K562 (cell line): ENCODE data around the gene OIT3. TPM values are rescaled to one million over a fixed set of nuclear protein-coding genes. Genes with fewer than 3 reads are reported as not detected.

Source experiments
- ATAC-seq: fragments of 200-7000 bp; cut with Tn5 transposase; 3 replicates; pipeline ENCODE4 v1.9.1; 2020; ENCODE audit warnings: moderate library complexity
- BruUV-seq: library from RNA; stranded (reverse); fragments of 400-500 nt; replicated peaks from 2 replicates; lab custom pipeline; 2021; lab: Mats Ljungman, UMichigan
- CTCF ChIA-PET: fragments of 300-600 bp; formaldehyde crosslinking; extraction: SDS; loops from one replicate; lab custom pipeline; 2021; ENCODE audit warnings: low intra/inter-chr PET ratio; lab: Yijun Ruan, JAX
- POLR2A ChIA-PET: fragments of 300-600, 350-650 bp; sonication (Branson Sonifier 250); formaldehyde crosslinking; extraction: SDS; loops from one replicate; lab custom pipeline; 2021; ENCODE audit warnings: antibody characterized with exemption, inconsistent platforms; lab: Yijun Ruan, JAX
- DNase-seq, 4 experiments: peaks; one replicate each; pipeline versions ENCODE4 v3.0.0 to v3.0.0-alpha.2; 2011 to 2018; ENCODE audit warnings: low spot score in 3 of 4, mixed read lengths in 3 of 4; ENCODE audit errors: extremely low read depth in 1 of 4
- FAIRE-seq: peaks from 2 replicates; lab custom pipeline; 2011; peaks lifted over from hg19 to GRCh38; lab: Jason Lieb, UNC
- H2AFZ ChIP-seq: 2 replicates; pipeline ENCODE4 v1.6.0; 2011; ENCODE audit warnings: low read depth, low read length, control low read depth, inconsistent platforms
- H3K27ac ChIP-seq: fragments of 200-600 bp; 3 replicates; pipeline ENCODE4 v1.8.0; 2011; ENCODE audit warnings: low read depth, mild to moderate bottlenecking, control low read depth, inconsistent platforms, low read length, moderate library complexity, mixed read lengths; ENCODE audit errors: extremely low read depth
- H3K27me3 ChIP-seq, 2 experiments: fragments of 300-600 bp in 1 of 2; 2 replicates in 1 of 2; 3 replicates in 1 of 2; pipeline versions ENCODE4 v1.6.0 to v1.8.0; 2011; ENCODE audit warnings: inconsistent platforms in 2 of 2, low read length in 2 of 2, mild to moderate bottlenecking in 1 of 2, mixed read lengths in 1 of 2, moderate library complexity in 1 of 2; ENCODE audit not compliant: control insufficient read depth in 2 of 2, insufficient read depth in 2 of 2
- H3K36me3 ChIP-seq: fragments of 300-600 bp; 3 replicates; pipeline ENCODE4 v1.8.0; 2011; ENCODE audit warnings: mild to moderate bottlenecking, low read length, inconsistent platforms; ENCODE audit not compliant: control insufficient read depth, insufficient read depth
- H3K4me1 ChIP-seq, 2 experiments: fragments of 200-600 bp in 1 of 2; replicated peaks in 1 of 2; 2 replicates in 1 of 2; 3 replicates in 1 of 2; pipeline versions ENCODE4 v1.5.1 to v1.8.0; 2011; ENCODE audit warnings: inconsistent platforms in 2 of 2, low read length in 2 of 2, mild to moderate bottlenecking in 1 of 2, mixed read lengths in 1 of 2, moderate library complexity in 1 of 2; ENCODE audit not compliant: control insufficient read depth in 2 of 2, insufficient read depth in 2 of 2
- H3K4me2 ChIP-seq: 2 replicates; pipeline ENCODE4 v1.6.1; 2011; ENCODE audit warnings: low read length, control low read depth, inconsistent platforms, mixed read lengths; ENCODE audit not compliant: insufficient read depth
- H3K4me3 ChIP-seq: fragments of 200-600 bp; sonication (generic), shearing (Covaris generic); 2 replicates; pipeline ENCODE4 v1.5.1; 2016; ENCODE audit warnings: control low read depth, inconsistent platforms
- H3K79me2 ChIP-seq: fragments of 200-600 bp; 3 replicates; pipeline ENCODE4 v1.8.0; 2011; ENCODE audit warnings: low read length, inconsistent platforms; ENCODE audit not compliant: control insufficient read depth, insufficient read depth
- H3K9ac ChIP-seq, 2 experiments: 2 replicates each; pipeline versions ENCODE4 v1.6.0 to v1.6.1; 2011; ENCODE audit warnings: low read depth in 2 of 2, low read length in 2 of 2, control low read depth in 1 of 2, inconsistent platforms in 1 of 2, mild to moderate bottlenecking in 1 of 2, mixed read lengths in 1 of 2; ENCODE audit not compliant: insufficient read depth in 1 of 2
- H3K9me1 ChIP-seq: one replicate; pipeline ENCODE4 v1.6.0; 2011; ENCODE audit warnings: inconsistent platforms, mild to moderate bottlenecking, low read length, moderate library complexity; ENCODE audit not compliant: control insufficient read depth, insufficient read depth
- H3K9me3 ChIP-seq: replicated peaks from 2 replicates; pipeline ENCODE4 v1.5.1; 2011; ENCODE audit warnings: low read depth, low read length, inconsistent platforms; ENCODE audit not compliant: control insufficient read depth, insufficient read depth
- H4K20me1 ChIP-seq: replicated peaks from 2 replicates; pipeline ENCODE4 v1.6.1; 2011; ENCODE audit warnings: low read length, inconsistent platforms, mixed read lengths; ENCODE audit not compliant: control insufficient read depth, insufficient read depth
- ATF7 ChIP-seq: fragments of 450-650 bp; IDR thresholded peaks from 2 replicates; pipeline ENCODE4 v1.7.1; 2014; ENCODE audit warnings: mild to moderate bottlenecking, moderate library complexity
- ETS2 ChIP-seq: IDR thresholded peaks from 2 replicates; pipeline ENCODE4 v1.6.1; 2016; ENCODE audit warnings: borderline replicate concordance, missing genetic modification characterization, mild to moderate bottlenecking, moderate library complexity, missing compliant biosample characterization; ENCODE audit not compliant: poor library complexity, severe bottlenecking
- FOXK1 ChIP-seq: sonication (generic); formaldehyde crosslinking; IDR thresholded peaks from 2 replicates; pipeline ENCODE4 v1.8.0; 2022; ENCODE audit warnings: missing genetic modification reagents, mild to moderate bottlenecking, borderline replicate concordance
- GATAD2A ChIP-seq: fragments of 450-650 bp; IDR thresholded peaks from 2 replicates; pipeline ENCODE4 v1.6.1; 2017
- HLTF ChIP-seq: fragments of 450-650 bp; IDR thresholded peaks from 2 replicates; pipeline ENCODE4 v1.6.1; 2016
- JUNB ChIP-seq: fragments of 450-650 bp; formaldehyde crosslinking; conservative IDR thresholded peaks from 2 replicates; pipeline ENCODE4 v1.4.0; 2020; ENCODE audit warnings: mild to moderate bottlenecking
- MBD2 ChIP-seq: sonication (generic); IDR thresholded peaks from 2 replicates; pipeline ENCODE4 v1.6.1; 2016; ENCODE audit warnings: low read depth, borderline replicate concordance
- NFE2 ChIP-seq: IDR thresholded peaks from 2 replicates; pipeline ENCODE4 v1.6.1; 2014; ENCODE audit warnings: antibody characterized with exemption, low read depth
- NRF1 ChIP-seq, 2 experiments: fragments of 450-650 bp; IDR thresholded peaks in 1 of 2; conservative IDR thresholded peaks in 1 of 2; 2 replicates each; pipeline ENCODE4 v1.6.1; 2014; ENCODE audit warnings: mild to moderate bottlenecking in 2 of 2
- RBM39 ChIP-seq: fragments of 200-400 bp; formaldehyde crosslinking; optimal IDR thresholded peaks from 2 replicates; pipeline ENCODE3; 2018; ENCODE audit warnings: low read depth, low read length
- RUNX1 ChIP-seq: sonication (generic); IDR thresholded peaks from 2 replicates; pipeline ENCODE4 v1.6.1; 2016; ENCODE audit warnings: antibody characterized with exemption, low read depth
- ZNF311 ChIP-seq: fragments of 250-450 bp; sonication (Bioruptor Pico); IDR thresholded peaks from 2 replicates; pipeline ENCODE4 v1.4.0; 2020; ENCODE audit warnings: mild to moderate bottlenecking, moderate library complexity
- WGBS: fragments of 100-300 bp; shearing (Covaris generic); methylation state at CpG from one replicate; pipeline ENCODE4 v1.1.6; 2016; ENCODE audit warnings: low coverage, mixed read lengths; ENCODE audit not compliant: insufficient coverage; ENCODE audit errors: missing lambda C conversion rate; 5-methylcytosine and 5-hydroxymethylcytosine counted together
- in situ Hi-C: fragments of 300-500 bp; cut with MboI; formaldehyde crosslinking; loops from 4 replicates; pipeline ENCODE4 v1.15.0; 2018; ENCODE audit warnings: inconsistent platforms, mixed read lengths
- intact Hi-C: fragments of 100-400 bp; cut with micrococcal nuclease; formaldehyde crosslinking; loops from 2 replicates; pipeline ENCODE4 v1.14.2; 2022
- polyA plus RNA-seq, 8 experiments: library from polyadenylated mRNA; depleted of rRNA in 4 of 8; stranded (reverse) in 5 of 8; unstranded in 3 of 8; fragments of >200 nt; fragmentation: Nextera tagmentation in 2 of 8; fragmentation: Illumina TruSeq in 1 of 8; extraction: Ambion mirVana in 2 of 8; extraction: Trizol in 1 of 8; gene quantifications; 2 replicates each; pipeline versions ENCODE4 v1.2.1 to v1.2.3, GENCODE V29; 2011 to 2014; ENCODE audit warnings: inconsistent platforms in 1 of 8, missing spikeins in 1 of 8
- total RNA-seq, 7 experiments: library from RNA; depleted of rRNA in 6 of 7; stranded (reverse); fragments of >200 nt in 6 of 7; fragmentation: Illumina TruSeq in 2 of 7; extraction: Trizol in 2 of 7; gene quantifications; 2 replicates each; pipeline versions ENCODE4 v1.2.1 to v1.2.3, GENCODE V29; 2011 to 2021; ENCODE audit warnings: low replicate concordance in 1 of 7
- TF ChIP-seq, protein P1 (sequence below): IDR thresholded peaks from 3 replicates; pipeline ENCODE4 v1.6.1; 2011; ENCODE audit warnings: borderline replicate concordance, mild to moderate bottlenecking; ENCODE audit not compliant: insufficient read length, insufficient read depth
- TF ChIP-seq, protein P2 (sequence below): fragments of 250-450 bp; sonication (Bioruptor Pico); IDR thresholded peaks from 2 replicates; pipeline ENCODE4 v1.4.0; 2020
- TF ChIP-seq, protein P3 (sequence below): sonication (generic); formaldehyde crosslinking; IDR thresholded peaks from 2 replicates; pipeline ENCODE4 v1.8.1; 2023; ENCODE audit warnings: mild to moderate bottlenecking, missing genetic modification reagents, moderate library complexity

OIT3 gene
- total and polyA plus RNA-seq, 9 of the 15 experiments (the other 6 are each of a cell fraction or from before 2014, with no cell fraction given) = not detected

DNA sequence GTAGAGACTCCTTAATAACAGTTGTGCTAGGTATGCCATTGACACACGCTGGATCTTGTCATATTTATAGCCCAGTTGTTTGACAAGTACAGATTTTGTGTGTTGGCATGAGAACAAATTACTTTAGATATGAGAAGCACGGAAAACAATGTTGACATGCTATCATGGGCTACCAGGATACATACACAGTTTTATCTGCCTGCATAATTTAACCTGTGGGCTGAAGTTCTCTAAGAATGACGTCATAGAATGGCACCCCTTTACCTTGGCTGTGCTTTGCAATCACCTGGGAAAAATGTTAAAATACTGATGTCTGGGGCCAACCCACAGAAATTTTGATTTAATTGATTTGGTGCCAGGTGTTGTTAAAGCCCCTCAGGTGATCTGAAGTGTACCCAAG lies 58.2 kb downstream of the OIT3 start (continued):
- TF ChIP-seq, protein P1, sequence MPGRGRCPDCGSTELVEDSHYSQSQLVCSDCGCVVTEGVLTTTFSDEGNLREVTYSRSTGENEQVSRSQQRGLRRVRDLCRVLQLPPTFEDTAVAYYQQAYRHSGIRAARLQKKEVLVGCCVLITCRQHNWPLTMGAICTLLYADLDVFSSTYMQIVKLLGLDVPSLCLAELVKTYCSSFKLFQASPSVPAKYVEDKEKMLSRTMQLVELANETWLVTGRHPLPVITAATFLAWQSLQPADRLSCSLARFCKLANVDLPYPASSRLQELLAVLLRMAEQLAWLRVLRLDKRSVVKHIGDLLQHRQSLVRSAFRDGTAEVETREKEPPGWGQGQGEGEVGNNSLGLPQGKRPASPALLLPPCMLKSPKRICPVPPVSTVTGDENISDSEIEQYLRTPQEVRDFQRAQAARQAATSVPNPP = no peak
- TF ChIP-seq HLTF = no peak
- peak; percentile 56; the same call in 1 of the 2 replicates for TF ChIP-seq JUNB (CRISPR knock-in tag)
- peak; percentile 85 for TF ChIP-seq ATF7
- TF ChIP-seq ZNF311 = no peak
- TF ChIP-seq GATAD2A = no peak
- TF ChIP-seq, protein P2, sequence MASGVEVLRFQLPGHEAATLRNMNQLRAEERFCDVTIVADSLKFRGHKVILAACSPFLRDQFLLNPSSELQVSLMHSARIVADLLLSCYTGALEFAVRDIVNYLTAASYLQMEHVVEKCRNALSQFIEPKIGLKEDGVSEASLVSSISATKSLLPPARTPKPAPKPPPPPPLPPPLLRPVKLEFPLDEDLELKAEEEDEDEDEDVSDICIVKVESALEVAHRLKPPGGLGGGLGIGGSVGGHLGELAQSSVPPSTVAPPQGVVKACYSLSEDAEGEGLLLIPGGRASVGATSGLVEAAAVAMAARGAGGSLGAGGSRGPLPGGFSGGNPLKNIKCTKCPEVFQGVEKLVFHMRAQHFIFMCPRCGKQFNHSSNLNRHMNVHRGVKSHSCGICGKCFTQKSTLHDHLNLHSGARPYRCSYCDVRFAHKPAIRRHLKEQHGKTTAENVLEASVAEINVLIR (CRISPR knock-in tag) = no peak
- no peak for TF ChIP-seq RBM39

DNA sequence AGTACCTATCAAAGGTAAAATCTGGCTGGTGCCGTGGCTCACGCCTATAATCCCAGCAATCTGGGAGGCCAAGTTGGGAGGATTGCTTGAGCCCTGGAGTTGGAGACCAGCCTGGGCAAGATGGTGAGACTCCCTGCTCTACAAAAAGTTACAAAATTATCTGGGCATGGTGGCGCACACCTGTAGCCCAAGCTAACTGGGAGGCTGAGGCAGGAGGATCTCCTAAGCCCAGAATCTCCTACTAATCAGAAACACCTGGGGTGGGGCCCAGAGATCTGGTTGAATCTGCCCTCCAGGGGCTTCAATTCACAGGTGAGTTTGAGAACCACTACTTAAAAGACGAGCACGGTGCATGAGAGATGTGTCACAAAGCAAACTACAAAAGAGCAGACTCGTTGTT lies 58.6 kb downstream of the OIT3 start:
- CTCF ChIA-PET = no interaction called here
- 22% methylated on average over 6 of the region's 6 CpGs for WGBS
- no peaks in the 10 kb centered on the region for H3K79me2 ChIP-seq
- H3K4me1 ChIP-seq = peaks cover 0 to 15% of the 10 kb centered on the region in 2 experiments; a peak in 4 of 5 replicates
- no peaks in the 10 kb centered on the region for H4K20me1 ChIP-seq
- no peak overlapping the region for H2AFZ ChIP-seq
- in situ Hi-C loops (no loop called here), intact Hi-C loops (no loop called here)
- POLR2A ChIA-PET = no interaction called here
- no peak overlapping the region for H3K9ac ChIP-seq
- no peak overlapping the region for H3K4me2 ChIP-seq
- no peak overlapping the region for H3K4me3 ChIP-seq
- H3K36me3 ChIP-seq = no peaks in the 10 kb centered on the region
- no peaks in the 10 kb centered on the region for H3K9me1 ChIP-seq
- DNase-seq (no peak), ATAC-seq (no peak), FAIRE-seq (no peak)
- no TSS peak for BruUV-seq
- no peak overlapping the region for H3K27ac ChIP-seq
- no peaks in the 10 kb centered on the region for H3K9me3 ChIP-seq
- H3K27me3 ChIP-seq = peaks cover 0 to 5% of the 10 kb centered on the region in 2 experiments; a peak in 2 of 5 replicates
- TF ChIP-seq, protein P1 = no peak
- TF ChIP-seq FOXK1 (CRISPR knock-in tag) (no peak), RUNX1 (no peak), MBD2 (no peak), JUNB (CRISPR knock-in tag) (no peak), NRF1 (conservative IDR thresholded peaks at IDR 0.05 in 1 of 2, IDR thresholded peaks at IDR 0.05 in 1 of 2) (no peak), ETS2 (tag) (no peak), NFE2 (no peak)
- TF ChIP-seq, protein P3, sequence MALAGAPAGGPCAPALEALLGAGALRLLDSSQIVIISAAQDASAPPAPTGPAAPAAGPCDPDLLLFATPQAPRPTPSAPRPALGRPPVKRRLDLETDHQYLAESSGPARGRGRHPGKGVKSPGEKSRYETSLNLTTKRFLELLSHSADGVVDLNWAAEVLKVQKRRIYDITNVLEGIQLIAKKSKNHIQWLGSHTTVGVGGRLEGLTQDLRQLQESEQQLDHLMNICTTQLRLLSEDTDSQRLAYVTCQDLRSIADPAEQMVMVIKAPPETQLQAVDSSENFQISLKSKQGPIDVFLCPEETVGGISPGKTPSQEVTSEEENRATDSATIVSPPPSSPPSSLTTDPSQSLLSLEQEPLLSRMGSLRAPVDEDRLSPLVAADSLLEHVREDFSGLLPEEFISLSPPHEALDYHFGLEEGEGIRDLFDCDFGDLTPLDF = no peak
